Heart left ventricle (tissue), 16 donors: ENCODE measurements around the gene MYO6. TPM values are rescaled to one million over a fixed set of nuclear protein-coding genes. Genes with fewer than 3 reads are reported as not detected.
A peak's percentile ranks its signal among the peaks of the same experiment; 100 is the strongest.

Experiments used
- ATAC-seq, 4 donors: fragments of 200-7000 bp; cut with Tn5 transposase; one replicate each; pipeline ENCODE4 v1.9.1; 2020 to 2022; ENCODE audit warnings: moderate library complexity in 4 of 4, mild to moderate bottlenecking in 3 of 4, moderate number of reproducible peaks in 1 of 4
- DNase-seq, 5 donors: peaks; one replicate each; pipeline ENCODE4 v3.0.0-alpha.2; 2020
- H3K27ac ChIP-seq, 12 donors: fragments of 200-600 bp; sonication (generic) in 4 of 12; one replicate each; pipeline versions ENCODE4 v1.5.0 to v1.8.0; 2016 to 2022; ENCODE audit warnings: mild to moderate bottlenecking in 2 of 12
- H3K27me3 ChIP-seq, 9 donors: fragments of 200-600 bp; sonication (generic) in 2 of 9; one replicate each; pipeline versions ENCODE4 v1.5.1 to v1.8.0; 2016 to 2022; ENCODE audit warnings: mild to moderate bottlenecking in 3 of 9
- H3K36me3 ChIP-seq, 9 donors: fragments of 200-600 bp; sonication (generic) in 2 of 9; one replicate each; pipeline versions ENCODE4 v1.5.0 to v1.8.0; 2018 to 2022; ENCODE audit warnings: mild to moderate bottlenecking in 2 of 9
- H3K4me1 ChIP-seq, 12 donors: fragments of 200-600 bp; sonication (generic) in 4 of 12; one replicate each; pipeline versions ENCODE4 v1.5.0 to v1.8.0; 2016 to 2022; ENCODE audit warnings: mild to moderate bottlenecking in 3 of 12
- H3K4me3 ChIP-seq, 12 donors: fragments of 200-600 bp; sonication (generic) in 4 of 12; one replicate each; pipeline versions ENCODE4 v1.5.0 to v1.8.0; 2017 to 2022; ENCODE audit warnings: mild to moderate bottlenecking in 9 of 12, moderate library complexity in 4 of 12
- H3K9me3 ChIP-seq, 12 donors: fragments of 200-600 bp; sonication (generic) in 4 of 12; one replicate each; pipeline versions ENCODE4 v1.5.0 to v1.8.0; 2016 to 2022; ENCODE audit warnings: mild to moderate bottlenecking in 1 of 12
- POLR2A ChIP-seq, 2 donors: fragments of 450-650 bp; IDR thresholded peaks; one replicate each; pipeline ENCODE4 v1.6.1; 2017; ENCODE audit warnings: antibody characterized with exemption in 2 of 2, mild to moderate bottlenecking in 2 of 2, moderate library complexity in 2 of 2
- WGBS, 4 donors: extraction: QIAGEN DNeasy Blood & Tissue Kit in 2 of 4; methylation state at CpG; one replicate each; pipeline versions ENCODE4 v1.1.5 to v1.1.7; 2013 to 2018; 5-methylcytosine and 5-hydroxymethylcytosine counted together
- intact Hi-C, 10 donors: fragments of 100-400 bp; cut with DNase I; formaldehyde crosslinking; loops; one replicate each; pipeline versions ENCODE4 v1.11.1 to v1.14.2; 2022
- polyA plus RNA-seq, 2 donors: library from polyadenylated mRNA; stranded (reverse); fragments of 200-250 nt; gene quantifications; one replicate each; pipeline ENCODE4 v1.2.3, GENCODE V29; 2013
- total RNA-seq, 9 donors: library from RNA; depleted of rRNA in 2 of 9; stranded (reverse); fragments of >200 nt in 2 of 9; fragmentation: NEBNext Ultra II Directional in 3 of 9; extraction: Animal tissue kit (Norgen Biotek cat#: 25700) in 3 of 9; gene quantifications; one replicate each; pipeline versions ENCODE4 v1.1.0 to v1.2.4, GENCODE V29; 2016 to 2023
- TF ChIP-seq, protein P1 (sequence below), 12 donors: fragments of 200-600 bp; sonication (generic) in 4 of 12; IDR thresholded peaks; one replicate each; pipeline versions ENCODE4 v1.5.0 to v1.8.0; 2018 to 2022; ENCODE audit warnings: antibody characterized with exemption in 12 of 12, mild to moderate bottlenecking in 5 of 12
- donor health status: ischemic (EF 13 %, LVEDD 7.1; RV severe dilation, severe dysfunction).
- donor health status: healthy with polysubstance abuse.
- donor health status: DM: no; HTN: yes; CAD: no.
- donor health status: DM: no; HTN: no; CAD: no.
- donor health status: ischemic (EF 25% LVEDD 6.9; RV normal size, moderate dysfunction).
- donor health status: ischemic (EF 25% LVEDD 5.7; RV mildly dilated, moderate dysfunction).
- donor health status: healthy.
- donor health status: DM: yes; HTN: yes; CAD: no.
- donor health status: ischemic (EF 35%, LVEDD 5.7; RV mildly dilated, moderate dysfunction).
- donor health status: nonischemic (EF 11% LVEDD 7.7; RV severe dilation, severe dysfunction).
- donor health status: DM: yes; HTN: yes; CAD: no.
- donor health status: PGD.
- donor health status: ischemic (EF 29% LVEDD 5.4; RV normal size, mild dysfunction).
- donor health status: nonischemic (EF 23%, LVEDD 6.1; RV moderate dilation, normal function).

Gene MYO6
- total and polyA plus RNA-seq, 11 donors = 3.1 to 9.5 (median 5.8) TPM

DNA sequence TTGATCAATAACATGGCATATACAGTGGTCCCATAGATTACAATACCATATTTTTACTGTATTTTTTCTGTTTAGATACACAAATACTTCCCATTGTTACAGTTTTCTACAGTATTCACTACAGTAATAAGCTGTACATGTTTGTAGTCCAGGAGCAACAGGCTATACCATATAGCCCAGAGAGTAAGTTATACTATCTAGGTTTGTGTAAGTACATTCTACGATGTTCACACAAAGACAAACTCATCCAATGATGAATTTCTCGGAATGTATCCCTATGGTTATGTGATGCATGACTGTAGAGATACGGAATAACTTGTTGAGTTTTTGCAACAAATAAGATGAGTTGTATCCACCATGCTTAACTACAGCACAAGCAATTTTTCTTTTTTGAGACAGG lies 3.6 kb upstream of the MYO6 start:
- peaks cover 0 to 17% (median 5%) of the 10 kb centered on the region in 12 donors for H3K4me1 ChIP-seq
- no peaks in the 10 kb centered on the region for H3K36me3 ChIP-seq
- H3K9me3 ChIP-seq = no peaks in the 10 kb centered on the region
- intact Hi-C loops = no loop called here
- H3K27me3 ChIP-seq = peaks cover 0 to 43% (median 0%) of the 10 kb centered on the region in 9 donors
- WGBS, 4 donors = 89 to 94% (median 90%) methylated on average over 3 of the region's 3 CpGs
- DNase-seq = no peak
- H3K27ac ChIP-seq = no peak overlapping the region
- TF ChIP-seq POLR2A (IDR thresholded peaks at IDR 0.05) = no peak
- TF ChIP-seq, protein P1, sequence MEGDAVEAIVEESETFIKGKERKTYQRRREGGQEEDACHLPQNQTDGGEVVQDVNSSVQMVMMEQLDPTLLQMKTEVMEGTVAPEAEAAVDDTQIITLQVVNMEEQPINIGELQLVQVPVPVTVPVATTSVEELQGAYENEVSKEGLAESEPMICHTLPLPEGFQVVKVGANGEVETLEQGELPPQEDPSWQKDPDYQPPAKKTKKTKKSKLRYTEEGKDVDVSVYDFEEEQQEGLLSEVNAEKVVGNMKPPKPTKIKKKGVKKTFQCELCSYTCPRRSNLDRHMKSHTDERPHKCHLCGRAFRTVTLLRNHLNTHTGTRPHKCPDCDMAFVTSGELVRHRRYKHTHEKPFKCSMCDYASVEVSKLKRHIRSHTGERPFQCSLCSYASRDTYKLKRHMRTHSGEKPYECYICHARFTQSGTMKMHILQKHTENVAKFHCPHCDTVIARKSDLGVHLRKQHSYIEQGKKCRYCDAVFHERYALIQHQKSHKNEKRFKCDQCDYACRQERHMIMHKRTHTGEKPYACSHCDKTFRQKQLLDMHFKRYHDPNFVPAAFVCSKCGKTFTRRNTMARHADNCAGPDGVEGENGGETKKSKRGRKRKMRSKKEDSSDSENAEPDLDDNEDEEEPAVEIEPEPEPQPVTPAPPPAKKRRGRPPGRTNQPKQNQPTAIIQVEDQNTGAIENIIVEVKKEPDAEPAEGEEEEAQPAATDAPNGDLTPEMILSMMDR (IDR thresholded peaks at IDR 0.05) = no peak
- no peak overlapping the region for H3K4me3 ChIP-seq
- ATAC-seq = no peak

DNA sequence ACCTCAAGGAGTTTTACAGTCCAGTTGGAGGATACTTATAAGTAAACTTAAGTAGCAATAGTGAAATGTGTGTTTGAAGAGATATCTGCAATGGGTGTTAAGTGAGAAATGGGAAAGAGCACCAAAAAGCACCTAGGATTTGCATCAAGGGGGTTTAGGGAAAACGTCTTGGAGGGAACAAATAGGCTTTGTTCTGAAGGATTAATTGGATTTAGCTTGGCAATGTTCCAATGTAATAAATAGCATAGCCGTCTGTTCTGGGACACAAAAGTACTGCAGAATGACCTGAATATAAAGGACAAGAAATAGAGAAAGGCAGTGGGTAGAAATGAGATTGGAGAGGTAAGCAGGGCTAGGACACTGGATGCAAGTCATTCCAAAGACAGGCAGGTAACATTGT lies 2.8 kb upstream of the MYO6 start:
- no peak for DNase-seq
- no peak overlapping the region for H3K4me3 ChIP-seq
- no peaks in the 10 kb centered on the region for H3K36me3 ChIP-seq
- no peak for ATAC-seq
- peaks cover 0 to 49% (median 0%) of the 10 kb centered on the region in 9 donors for H3K27me3 ChIP-seq
- no peaks in the 10 kb centered on the region for H3K9me3 ChIP-seq
- peaks cover 0 to 23% (median 10%) of the 10 kb centered on the region in 12 donors for H3K4me1 ChIP-seq
- 13 to 21% (median 16%) methylated on average over 2 of the region's 2 CpGs for WGBS, 4 donors
- intact Hi-C loops = no loop called here
- no peak for TF ChIP-seq POLR2A (IDR thresholded peaks at IDR 0.05)
- TF ChIP-seq, protein P1 (IDR thresholded peaks at IDR 0.05) = no peak
- H3K27ac ChIP-seq = no peak overlapping the region

DNA sequence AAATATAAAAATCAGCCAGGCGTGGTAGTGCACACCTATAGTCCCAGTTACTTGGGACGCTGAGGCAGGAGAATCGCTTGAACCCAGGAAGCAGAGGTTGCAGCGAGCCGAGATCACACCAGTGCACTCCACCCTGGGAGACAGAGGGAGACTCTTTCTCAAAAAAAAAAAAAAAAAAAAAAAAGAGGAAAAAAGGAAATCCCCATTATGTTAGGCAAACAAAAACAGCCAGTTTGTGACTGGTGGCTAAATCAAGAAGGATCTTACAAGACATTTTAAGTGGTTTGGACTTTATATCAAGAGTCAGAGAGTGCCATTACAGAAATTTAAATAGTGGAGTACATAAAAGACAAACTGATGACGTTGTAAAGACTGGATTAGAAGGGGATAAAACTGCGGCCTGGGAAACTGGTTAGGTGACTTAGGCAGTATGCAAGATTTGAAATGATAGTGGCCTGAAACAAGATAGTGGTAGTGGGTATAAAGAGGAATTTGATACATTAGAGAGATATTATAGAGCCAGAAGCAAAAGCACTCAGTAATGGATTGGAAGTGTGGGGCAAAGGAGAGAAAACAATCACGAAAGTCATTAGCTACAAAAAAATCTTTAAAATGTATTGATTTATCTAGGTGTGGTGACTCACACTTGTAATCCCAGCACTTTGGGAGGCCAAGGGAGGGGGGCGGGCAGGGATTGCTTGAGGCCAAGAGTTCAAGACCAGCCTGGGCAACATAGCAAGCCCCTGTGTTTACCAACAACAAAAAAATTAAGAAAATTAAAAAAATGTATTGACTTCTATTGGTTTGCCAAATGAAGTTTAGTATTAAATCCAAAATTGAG lies 1.7 kb upstream of the MYO6 start:
- ATAC-seq (no peak), DNase-seq (no peak)
- H3K36me3 ChIP-seq = no peaks in the 10 kb centered on the region
- H3K27me3 ChIP-seq = peaks cover 0 to 55% (median 0%) of the 10 kb centered on the region in 9 donors
- peak overlapping the region in 1 of 12 donors; percentile 97 for H3K4me3 ChIP-seq
- H3K4me1 ChIP-seq = peaks cover 0 to 31% (median 13%) of the 10 kb centered on the region in 12 donors
- WGBS, 4 donors = 76 to 96% (median 92%) methylated on average over 9 of the region's 9 CpGs
- intact Hi-C loops = no loop called here
- no peak overlapping the region for H3K27ac ChIP-seq
- TF ChIP-seq, protein P1 (IDR thresholded peaks at IDR 0.05) = no peak
- no peak for TF ChIP-seq POLR2A (IDR thresholded peaks at IDR 0.05)
- H3K9me3 ChIP-seq = no peaks in the 10 kb centered on the region

GRCh38 chr6:75748003-75748742 lies 866 bp upstream of the MYO6 start:
- TF ChIP-seq, protein P1 (IDR thresholded peaks at IDR 0.05) = no peak
- no peak for TF ChIP-seq POLR2A (IDR thresholded peaks at IDR 0.05)
- intact Hi-C loops = no loop called here
- peak overlapping the region in 11 of 12 donors; percentile 71 to 90 (median 81) for H3K27ac ChIP-seq

More at GRCh38 chr6:75748003-75748742, 866 bp upstream of the MYO6 start:
- H3K4me1 ChIP-seq = peaks cover 0 to 33% (median 13%) of the 10 kb centered on the region in 12 donors
- 14 to 18% (median 16%) methylated on average over 15 to 17 of the region's 17 CpGs for WGBS, 4 donors
- no peaks in the 10 kb centered on the region for H3K9me3 ChIP-seq
- H3K27me3 ChIP-seq = peaks cover 0 to 55% (median 0%) of the 10 kb centered on the region in 9 donors
- H3K4me3 ChIP-seq = peak overlapping the region; percentile 64 to 100 (median 97)
- no peaks in the 10 kb centered on the region for H3K36me3 ChIP-seq
- no peak for DNase-seq
- peak in 3 of 4 donors; percentile 61 to 67 (median 65) for ATAC-seq
